BLaER1 (cell line): Measurements from ENCODE around the gene ATP2B1.
"Not testable (repeated sequence)": the region's sequence is repeated elsewhere in the genome, so short reads cannot be mapped to it uniquely, and the experiment has no call there.

ENCODE experiments used
- H3K27ac ChIP-seq: shearing (Covaris generic); formaldehyde crosslinking; 2 replicates; pipeline ENCODE4 v1.8.1; 2022
- H3K27me3 ChIP-seq: shearing (Covaris generic); formaldehyde crosslinking; 2 replicates; pipeline ENCODE4 v1.8.1; 2022
- H3K36me3 ChIP-seq: shearing (Covaris generic); formaldehyde crosslinking; 2 replicates; pipeline ENCODE4 v1.8.1; 2022
- H3K4me1 ChIP-seq: shearing (Covaris generic); formaldehyde crosslinking; 2 replicates; pipeline ENCODE4 v1.8.1; 2022
- H3K4me2 ChIP-seq: shearing (Covaris generic); formaldehyde crosslinking; 2 replicates; pipeline ENCODE4 v1.8.1; 2022
- H3K4me3 ChIP-seq: shearing (Covaris generic); formaldehyde crosslinking; 2 replicates; pipeline ENCODE4 v1.8.1; 2022
- H3K9ac ChIP-seq: shearing (Covaris generic); formaldehyde crosslinking; 2 replicates; pipeline ENCODE4 v1.8.1; 2022
- H3K9me3 ChIP-seq: shearing (Covaris generic); formaldehyde crosslinking; 2 replicates; pipeline ENCODE4 v1.8.1; 2022
- H4K20me1 ChIP-seq: shearing (Covaris generic); formaldehyde crosslinking; 2 replicates; pipeline ENCODE4 v1.8.1; 2022
- Cebpa-rat ChIP-seq: shearing (Covaris generic); IDR thresholded peaks from 2 replicates; pipeline ENCODE4 v1.8.1; 2022

Gene ATP2B1

GRCh38 chr12:89708565-89709156 lies at the start of gene ATP2B1:
ATP2B1 (minus strand) TSS chr12:89708838; CDS start chr12:89655886, 52,952 bp downstream.
- no peaks in the 10 kb centered on the region for H3K9me3 ChIP-seq

GRCh38 chr12:89757987-89758386 lies 49.3 kb upstream of the ATP2B1 start:
- H3K9me3 ChIP-seq, H3K27ac ChIP-seq, H3K4me3 ChIP-seq, H3K27me3 ChIP-seq, H4K20me1 ChIP-seq, H3K36me3 ChIP-seq, H3K9ac ChIP-seq, H3K4me2 ChIP-seq: not testable (repeated sequence)
- H3K4me1 ChIP-seq: peaks cover 14% of the 10 kb centered on the region

More at GRCh38 chr12:89708565-89709156, at the start of gene ATP2B1:
- no peaks in the 10 kb centered on the region for H3K36me3 ChIP-seq
- peak within 1 kb of the TSS; percentile 93 for H3K4me3 ChIP-seq
- peaks cover 49% of the 10 kb centered on the region for H4K20me1 ChIP-seq
- no peak for TF ChIP-seq Cebpa-rat
- peaks cover 13% of the 10 kb centered on the region for H3K27me3 ChIP-seq
- H3K9ac ChIP-seq: peak within 1 kb of the TSS; percentile 93
- peaks cover 20% of the 10 kb centered on the region for H3K4me1 ChIP-seq
- H3K4me2 ChIP-seq: peak within 1 kb of the TSS; percentile 97
- peak within 1 kb of the TSS; percentile 96 for H3K27ac ChIP-seq

- no peak; the same call in 1 of the 2 replicates for TF ChIP-seq Cebpa-rat
- Histone ChIP-seq H3K9ac (no peak overlapping the region), H3K9me3 (no peaks in the 10 kb centered on the region), H3K36me3 (no peaks in the 10 kb centered on the region), H3K4me1 (peaks cover 14% of the 10 kb centered on the region), H3K4me3 (no peak overlapping the region), H3K27ac (no peak overlapping the region), H4K20me1 (no peaks in the 10 kb centered on the region), H3K27me3 (no peaks in the 10 kb centered on the region), H3K4me2 (no peak overlapping the region)
Measured at GRCh38 chr12:89756585-89757398, 48.2 kb upstream of the ATP2B1 start.

GRCh38 chr12:89756194-89756584 lies 47.6 kb upstream of the ATP2B1 start:
- H3K4me3 ChIP-seq: no peak overlapping the region
- no peaks in the 10 kb centered on the region for H3K27me3 ChIP-seq
- H3K36me3 ChIP-seq: no peaks in the 10 kb centered on the region
- H3K4me2 ChIP-seq: no peak overlapping the region
- TF ChIP-seq Cebpa-rat: no peak
- no peak overlapping the region for H3K9ac ChIP-seq
- no peak overlapping the region for H3K27ac ChIP-seq
- no peaks in the 10 kb centered on the region for H3K9me3 ChIP-seq
- peaks cover 11% of the 10 kb centered on the region for H3K4me1 ChIP-seq
- H4K20me1 ChIP-seq: no peaks in the 10 kb centered on the region

- H3K4me3 ChIP-seq: no peak overlapping the region
- no peaks in the 10 kb centered on the region for H3K27me3 ChIP-seq
- no peak for TF ChIP-seq Cebpa-rat
- no peaks in the 10 kb centered on the region for H3K4me1 ChIP-seq
- H3K36me3 ChIP-seq: no peaks in the 10 kb centered on the region
- no peak overlapping the region for H3K27ac ChIP-seq
- no peak overlapping the region for H3K4me2 ChIP-seq
- no peaks in the 10 kb centered on the region for H4K20me1 ChIP-seq
- no peak overlapping the region for H3K9ac ChIP-seq
- H3K9me3 ChIP-seq: no peaks in the 10 kb centered on the region
Measured at GRCh38 chr12:89753997-89754396, 45.4 kb upstream of the ATP2B1 start.

GRCh38 chr12:89752341-89752740 lies 43.7 kb upstream of the ATP2B1 start:
- Histone ChIP-seq H3K9ac (no peak overlapping the region), H3K4me2 (no peak overlapping the region), H3K27ac (no peak overlapping the region), H3K27me3 (no peaks in the 10 kb centered on the region), H4K20me1 (no peaks in the 10 kb centered on the region), H3K4me3 (no peak overlapping the region), H3K36me3 (no peaks in the 10 kb centered on the region), H3K4me1 (no peaks in the 10 kb centered on the region), H3K9me3 (no peaks in the 10 kb centered on the region)
- TF ChIP-seq Cebpa-rat: no peak

GRCh38 chr12:89750389-89751351 lies 42.0 kb upstream of the ATP2B1 start:
- Histone ChIP-seq H3K4me3 (no peak overlapping the region), H3K4me2 (no peak overlapping the region), H3K9ac (no peak overlapping the region), H3K27ac (no peak overlapping the region), H4K20me1 (no peaks in the 10 kb centered on the region), H3K4me1 (no peaks in the 10 kb centered on the region), H3K27me3 (no peaks in the 10 kb centered on the region), H3K9me3 (no peaks in the 10 kb centered on the region), H3K36me3 (no peaks in the 10 kb centered on the region)
- TF ChIP-seq Cebpa-rat: no peak

GRCh38 chr12:89748791-89749190 lies 40.2 kb upstream of the ATP2B1 start:
- Histone ChIP-seq H3K9ac (no peak overlapping the region), H3K27me3 (no peaks in the 10 kb centered on the region), H3K9me3 (no peaks in the 10 kb centered on the region), H3K4me3 (no peak overlapping the region), H3K27ac (no peak overlapping the region), H3K4me2 (no peak overlapping the region), H4K20me1 (no peaks in the 10 kb centered on the region), H3K36me3 (no peaks in the 10 kb centered on the region), H3K4me1 (no peaks in the 10 kb centered on the region)
- no peak for TF ChIP-seq Cebpa-rat

- Histone ChIP-seq H3K27me3 (no peaks in the 10 kb centered on the region), H4K20me1 (no peaks in the 10 kb centered on the region), H3K4me1 (no peaks in the 10 kb centered on the region), H3K36me3 (no peaks in the 10 kb centered on the region), H3K4me3 (no peak overlapping the region), H3K27ac (no peak overlapping the region), H3K4me2 (no peak overlapping the region), H3K9me3 (peaks cover 4% of the 10 kb centered on the region; the same call in 1 of the 2 replicates), H3K9ac (no peak overlapping the region)
- no peak for TF ChIP-seq Cebpa-rat
Measured at GRCh38 chr12:89745286-89745685, 36.6 kb upstream of the ATP2B1 start.
